Endothelial cell of umbilical vein (primary cell): ENCODE data around the gene ATXN10. TPM values are rescaled to one million over a fixed set of nuclear protein-coding genes. Genes with fewer than 3 reads are reported as not detected.

Experiments
- BruUV-seq: library from RNA; stranded (reverse); fragments of 400-500 nt; replicated peaks from 2 replicates; lab custom pipeline; 2021; lab: Mats Ljungman, UMichigan
- CTCF ChIA-PET: fragments of 300-600, 350-600 bp; sonication (Branson Sonifier 250); formaldehyde crosslinking; loops from one replicate; lab custom pipeline; 2021; ENCODE audit warnings: antibody characterized with exemption, inconsistent platforms; lab: Charles Lee
- POLR2A ChIA-PET: fragments of 300-600, 350-600 bp; sonication (Branson Sonifier 250); formaldehyde crosslinking; loops from one replicate; lab custom pipeline; 2021; ENCODE audit warnings: antibody characterized with exemption, inconsistent platforms; lab: Charles Lee
- DNase-seq: peaks from one replicate; pipeline ENCODE4 v3.0.0-alpha.2; 2011; ENCODE audit warnings: low read depth, low spot score
- FAIRE-seq: peaks from 2 replicates; lab custom pipeline; 2011; peaks lifted over from hg19 to GRCh38; lab: Jason Lieb, UNC
- H2AFZ ChIP-seq: 2 replicates; pipeline ENCODE4 v1.6.0; 2012; ENCODE audit warnings: low read depth, low read length, control low read depth, inconsistent platforms
- H3K27ac ChIP-seq: 2 replicates; pipeline ENCODE4 v1.5.1; 2011; ENCODE audit warnings: low read depth, mild to moderate bottlenecking, control low read depth, low read length, moderate library complexity; ENCODE audit not compliant: insufficient read depth
- H3K27me3 ChIP-seq, 2 experiments: 2 replicates each; pipeline versions ENCODE4 v1.6.0 to v1.6.1; 2011; ENCODE audit warnings: low read length in 2 of 2, mixed read lengths in 1 of 2; ENCODE audit not compliant: control insufficient read depth in 2 of 2, insufficient read depth in 2 of 2
- H3K36me3 ChIP-seq, 2 experiments: 2 replicates in 1 of 2; 3 replicates in 1 of 2; pipeline ENCODE4 v1.5.1; 2011; ENCODE audit warnings: low read length in 2 of 2, mild to moderate bottlenecking in 1 of 2, moderate library complexity in 1 of 2; ENCODE audit not compliant: control insufficient read depth in 2 of 2, insufficient read depth in 2 of 2; ENCODE audit errors: extremely low read depth in 1 of 2
- H3K4me1 ChIP-seq: 3 replicates; pipeline ENCODE4 v1.5.1; 2011; ENCODE audit warnings: mild to moderate bottlenecking, low read length; ENCODE audit not compliant: control insufficient read depth, insufficient read depth; ENCODE audit errors: extremely low read depth
- H3K4me2 ChIP-seq: 2 replicates; pipeline ENCODE4 v1.6.1; 2011; ENCODE audit warnings: low read length, control low read depth, mixed read lengths; ENCODE audit not compliant: insufficient read depth
- H3K4me3 ChIP-seq, 3 experiments: fragments of 200-600 bp in 1 of 3; sonication (generic), shearing (Covaris generic) in 1 of 3; replicated peaks in 1 of 3; 2 replicates each; pipeline ENCODE4 v1.5.1; 2011 to 2016; ENCODE audit warnings: control low read depth in 3 of 3, low read length in 3 of 3, mild to moderate bottlenecking in 2 of 3, inconsistent platforms in 1 of 3, low read depth in 1 of 3, moderate library complexity in 1 of 3; ENCODE audit not compliant: insufficient read depth in 1 of 3
- H3K79me2 ChIP-seq: 2 replicates; pipeline ENCODE4 v1.6.0; 2012; ENCODE audit warnings: low read length, inconsistent platforms; ENCODE audit not compliant: control insufficient read depth, insufficient read depth
- H3K9ac ChIP-seq: replicated peaks from 2 replicates; pipeline ENCODE3; 2011; ENCODE audit warnings: low read length, control low read depth; ENCODE audit not compliant: insufficient read depth; ENCODE audit errors: extremely low read depth
- H3K9me1 ChIP-seq: replicated peaks from 3 replicates; pipeline ENCODE4 v1.6.0; 2011; ENCODE audit warnings: mild to moderate bottlenecking, low read length; ENCODE audit not compliant: control insufficient read depth, insufficient read depth; ENCODE audit errors: extremely low read depth
- H3K9me3 ChIP-seq: replicated peaks from 2 replicates; pipeline ENCODE4 v1.5.1; 2012; ENCODE audit warnings: low read length, inconsistent platforms; ENCODE audit not compliant: control insufficient read depth, insufficient read depth
- H4K20me1 ChIP-seq: replicated peaks from 2 replicates; pipeline ENCODE3; 2011; ENCODE audit warnings: mild to moderate bottlenecking, low read length; ENCODE audit not compliant: control insufficient read depth, insufficient read depth; ENCODE audit errors: extremely low read depth
- CTCF ChIP-seq, 2 donors: IDR thresholded peaks; 1 replicate in 1 of 2; 2 replicates in 1 of 2; pipeline ENCODE4 v1.5.1; 2011; ENCODE audit warnings: low read length in 2 of 2, mild to moderate bottlenecking in 2 of 2, moderate library complexity in 2 of 2, control low read depth in 1 of 2, inconsistent platforms in 1 of 2, low read depth in 1 of 2; ENCODE audit not compliant: insufficient read depth in 1 of 2; ENCODE audit errors: extremely low read depth in 1 of 2
- EZH2 ChIP-seq: IDR thresholded peaks from 2 replicates; pipeline ENCODE4 v1.6.1; 2012; ENCODE audit warnings: borderline replicate concordance, low read depth, mild to moderate bottlenecking, moderate library complexity, low read length, inconsistent platforms; ENCODE audit not compliant: severe bottlenecking
- FOS ChIP-seq: IDR thresholded peaks from 2 replicates; pipeline ENCODE4 v1.6.1; 2011; ENCODE audit warnings: mild to moderate bottlenecking, low read length, moderate library complexity, borderline replicate concordance; ENCODE audit not compliant: insufficient read depth
- JUN ChIP-seq: IDR thresholded peaks from 2 replicates; pipeline ENCODE4 v1.6.1; 2011; ENCODE audit warnings: borderline replicate concordance, low read depth; ENCODE audit not compliant: insufficient read length, insufficient read depth
- MAX ChIP-seq: IDR thresholded peaks from 2 replicates; pipeline ENCODE4 v1.6.1; 2011; ENCODE audit not compliant: insufficient read depth, insufficient read length
- POLR2AphosphoS5 ChIP-seq: IDR thresholded peaks from 2 replicates; pipeline ENCODE4 v1.6.1; 2012; ENCODE audit warnings: low read depth, mild to moderate bottlenecking, control low read depth, low read length, moderate library complexity; ENCODE audit not compliant: insufficient read depth
- dilution Hi-C: fragments of 300-500 bp; cut with MboI; formaldehyde crosslinking; loops from one replicate; pipeline ENCODE4 v1.15.0; 2019; ENCODE audit warnings: low sequenced_read_pairs; ENCODE audit not compliant: extremely low pct_ligation_motif_present
- intact Hi-C: fragments of 100-400 bp; cut with micrococcal nuclease; formaldehyde crosslinking; loops from one replicate; pipeline ENCODE4 v1.10.0; 2022
- polyA plus RNA-seq, 4 experiments: library from polyadenylated mRNA; depleted of rRNA in 3 of 4; stranded (reverse) in 3 of 4; unstranded in 1 of 4; fragments of >200 nt; gene quantifications; 2 replicates each; pipeline versions ENCODE4 v1.2.1 to v1.2.3, GENCODE V29; 2011 to 2012; ENCODE audit warnings: missing spikeins in 1 of 4
- total RNA-seq: library from RNA; stranded (reverse); gene quantifications from 2 replicates; pipeline ENCODE4 v1.2.3, GENCODE V29; 2021

ATXN10 gene
- total and polyA plus RNA-seq, 2 donors (not counting 3 experiments of a cell fraction or from before 2014, with no cell fraction given): 73.2 to 91.9 TPM

- no peak overlapping the region for H3K27ac ChIP-seq
- BruUV-seq: no TSS peak
- no peaks in the 10 kb centered on the region for H3K9me1 ChIP-seq
- DNase-seq: no peak
- no peak overlapping the region for H3K4me2 ChIP-seq
- intact Hi-C loops (no loop called here), dilution Hi-C loops (no loop called here)
- peaks cover 13% of the 10 kb centered on the region for H3K4me1 ChIP-seq
- no peak overlapping the region for H3K4me3 ChIP-seq
- H3K36me3 ChIP-seq: no peaks in the 10 kb centered on the region
- POLR2A ChIA-PET: interaction anchor here (0.6 kb wide), 1 partner anchor 849 kb away, joined by 3 read pairs; no protein-coding TSS in a partner anchor
- no peak for TF ChIP-seq POLR2AphosphoS5
- no peak for TF ChIP-seq EZH2
- no peak for TF ChIP-seq MAX
- TF ChIP-seq JUN: no peak
- TF ChIP-seq FOS: no peak
- TF ChIP-seq CTCF (IDR thresholded peaks at IDR 0.05; ENCODE audit: extremely low read depth in 1 of 2, insufficient read depth in 1 of 2, low read depth in 1 of 2, low read length in 2 of 2): no peak
- CTCF ChIA-PET: no interaction called here
- H3K9ac ChIP-seq: no peak overlapping the region
- H3K27me3 ChIP-seq: peaks cover 17 to 26% of the 10 kb centered on the region in 2 experiments
- no peaks in the 10 kb centered on the region for H3K9me3 ChIP-seq
- no peak for FAIRE-seq
- H2AFZ ChIP-seq: no peak overlapping the region
- no peaks in the 10 kb centered on the region for H4K20me1 ChIP-seq
- no peaks in the 10 kb centered on the region for H3K79me2 ChIP-seq
These were observed 33.4 kb upstream of the ATXN10 start for GRCh38 chr22:45638197-45638596.
